ENCODE data around the gene SMIM15.

The SMIM15 gene

DNA sequence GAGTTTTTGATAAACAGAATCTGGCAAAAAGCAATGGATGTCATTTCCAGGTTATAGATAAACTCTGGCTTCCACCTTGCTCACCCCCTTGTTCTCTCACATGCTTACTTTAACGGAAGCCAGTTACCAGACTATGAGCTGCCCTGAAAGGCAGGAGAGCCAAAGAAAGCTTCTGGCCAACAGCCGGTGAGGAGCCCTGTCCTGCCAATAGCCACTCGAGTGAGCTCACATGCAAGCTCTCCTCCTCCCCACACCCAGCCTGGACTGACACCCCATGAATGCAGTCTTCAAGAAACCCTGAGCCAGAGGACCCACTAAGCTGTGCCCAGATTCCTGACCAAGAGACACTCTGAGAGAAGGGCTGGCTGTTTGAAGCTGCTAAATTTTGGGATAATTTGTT, 14.4 kb upstream of the SMIM15 start:
- TF ChIP-seq FOXP2 (optimal IDR thresholded peaks at IDR 0.05; ENCODE audit: borderline replicate concordance, extremely low read depth, extremely low read length, insufficient read depth): no peak
- TF ChIP-seq POLR2AphosphoS5 (IDR thresholded peaks at IDR 0.05; ENCODE audit: low read depth, low read length): no peak
- no peak for TF ChIP-seq SIN3A (IDR thresholded peaks at IDR 0.05; ENCODE audit: borderline replicate concordance, insufficient read depth, low read length)
- TF ChIP-seq, protein P1, sequence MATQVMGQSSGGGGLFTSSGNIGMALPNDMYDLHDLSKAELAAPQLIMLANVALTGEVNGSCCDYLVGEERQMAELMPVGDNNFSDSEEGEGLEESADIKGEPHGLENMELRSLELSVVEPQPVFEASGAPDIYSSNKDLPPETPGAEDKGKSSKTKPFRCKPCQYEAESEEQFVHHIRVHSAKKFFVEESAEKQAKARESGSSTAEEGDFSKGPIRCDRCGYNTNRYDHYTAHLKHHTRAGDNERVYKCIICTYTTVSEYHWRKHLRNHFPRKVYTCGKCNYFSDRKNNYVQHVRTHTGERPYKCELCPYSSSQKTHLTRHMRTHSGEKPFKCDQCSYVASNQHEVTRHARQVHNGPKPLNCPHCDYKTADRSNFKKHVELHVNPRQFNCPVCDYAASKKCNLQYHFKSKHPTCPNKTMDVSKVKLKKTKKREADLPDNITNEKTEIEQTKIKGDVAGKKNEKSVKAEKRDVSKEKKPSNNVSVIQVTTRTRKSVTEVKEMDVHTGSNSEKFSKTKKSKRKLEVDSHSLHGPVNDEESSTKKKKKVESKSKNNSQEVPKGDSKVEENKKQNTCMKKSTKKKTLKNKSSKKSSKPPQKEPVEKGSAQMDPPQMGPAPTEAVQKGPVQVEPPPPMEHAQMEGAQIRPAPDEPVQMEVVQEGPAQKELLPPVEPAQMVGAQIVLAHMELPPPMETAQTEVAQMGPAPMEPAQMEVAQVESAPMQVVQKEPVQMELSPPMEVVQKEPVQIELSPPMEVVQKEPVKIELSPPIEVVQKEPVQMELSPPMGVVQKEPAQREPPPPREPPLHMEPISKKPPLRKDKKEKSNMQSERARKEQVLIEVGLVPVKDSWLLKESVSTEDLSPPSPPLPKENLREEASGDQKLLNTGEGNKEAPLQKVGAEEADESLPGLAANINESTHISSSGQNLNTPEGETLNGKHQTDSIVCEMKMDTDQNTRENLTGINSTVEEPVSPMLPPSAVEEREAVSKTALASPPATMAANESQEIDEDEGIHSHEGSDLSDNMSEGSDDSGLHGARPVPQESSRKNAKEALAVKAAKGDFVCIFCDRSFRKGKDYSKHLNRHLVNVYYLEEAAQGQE (IDR thresholded peaks at IDR 0.05; ENCODE audit: insufficient read depth in 1 of 2, low read depth in 2 of 2, low read length in 2 of 2): no peak
- no peak for TF ChIP-seq TAF1 (IDR thresholded peaks at IDR 0.05; ENCODE audit: borderline replicate concordance, insufficient read depth, low read length)

DNA sequence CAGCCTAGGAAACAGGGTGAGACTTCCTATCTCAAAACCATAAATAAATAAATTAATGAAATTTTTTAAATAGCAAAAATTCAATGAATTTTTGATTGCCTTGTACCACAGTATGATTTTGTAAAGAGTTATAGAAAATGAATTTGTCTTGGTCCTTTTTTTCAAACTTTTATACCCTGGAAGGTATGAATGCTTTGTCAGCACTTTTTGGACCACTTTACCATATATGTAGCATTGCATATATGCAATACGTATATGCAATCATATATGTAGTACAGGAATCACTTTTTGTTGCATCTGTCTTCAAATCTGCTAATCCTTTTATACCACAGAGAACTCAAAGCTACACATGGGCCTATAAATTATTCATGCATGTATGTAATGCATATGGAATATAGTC, 9.2 kb upstream of the SMIM15 start:
- TF ChIP-seq SIN3A (IDR thresholded peaks at IDR 0.05; ENCODE audit: borderline replicate concordance, insufficient read depth, low read length) (no peak), FOXP2 (optimal IDR thresholded peaks at IDR 0.05; ENCODE audit: borderline replicate concordance, extremely low read depth, extremely low read length, insufficient read depth) (no peak), TAF1 (IDR thresholded peaks at IDR 0.05; ENCODE audit: borderline replicate concordance, insufficient read depth, low read length) (no peak), POLR2AphosphoS5 (IDR thresholded peaks at IDR 0.05; ENCODE audit: low read depth, low read length) (no peak)
- TF ChIP-seq, protein P1 (IDR thresholded peaks at IDR 0.05; ENCODE audit: insufficient read depth in 1 of 2, low read depth in 2 of 2, low read length in 2 of 2): no peak

DNA sequence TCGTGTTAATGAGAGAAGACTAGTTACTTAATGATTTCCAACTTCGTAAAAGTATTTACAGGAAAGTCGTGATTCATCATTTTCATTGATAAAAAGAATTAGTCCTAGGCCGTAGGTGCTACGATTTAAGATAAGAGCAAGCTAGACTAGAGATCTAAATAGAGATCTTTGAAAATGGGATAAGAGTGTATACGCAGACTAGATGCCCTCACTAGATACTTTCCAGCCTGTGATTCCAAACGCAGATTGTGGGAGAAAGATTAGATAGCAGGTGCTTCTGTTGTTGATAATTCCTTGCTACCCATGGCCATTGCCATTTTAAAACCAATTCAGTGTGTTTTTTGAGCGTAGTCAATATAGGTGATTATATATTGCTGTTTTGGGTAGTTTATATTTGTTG, 6.7 kb upstream of the SMIM15 start:
- TF ChIP-seq SIN3A (IDR thresholded peaks at IDR 0.05; ENCODE audit: borderline replicate concordance, insufficient read depth, low read length) (no peak), POLR2AphosphoS5 (IDR thresholded peaks at IDR 0.05; ENCODE audit: low read depth, low read length) (no peak), FOXP2 (optimal IDR thresholded peaks at IDR 0.05; ENCODE audit: borderline replicate concordance, extremely low read depth, extremely low read length, insufficient read depth) (no peak), TAF1 (IDR thresholded peaks at IDR 0.05; ENCODE audit: borderline replicate concordance, insufficient read depth, low read length) (no peak)
- TF ChIP-seq, protein P1 (IDR thresholded peaks at IDR 0.05; ENCODE audit: insufficient read depth in 1 of 2, low read depth in 2 of 2, low read length in 2 of 2): no peak

DNA sequence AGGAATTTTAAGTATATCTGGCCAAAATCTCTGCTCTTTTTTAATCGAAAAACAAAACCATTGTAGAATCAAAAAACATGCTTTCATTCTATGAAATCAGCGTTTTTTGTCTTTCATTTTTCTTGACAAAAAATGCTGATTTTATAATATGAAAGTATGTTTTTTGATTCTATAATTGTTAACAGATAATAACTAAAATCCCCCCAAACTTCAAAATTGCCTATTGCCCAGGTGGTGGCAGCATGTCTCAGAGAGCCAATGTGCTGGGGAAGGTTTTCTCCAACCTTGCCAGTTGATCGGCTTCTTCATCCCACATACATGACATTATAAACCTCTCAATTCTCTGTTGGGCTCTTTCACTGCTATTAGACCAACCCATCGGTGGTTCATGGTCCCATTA, 5.1 kb upstream of the SMIM15 start:
- TF ChIP-seq POLR2AphosphoS5 (IDR thresholded peaks at IDR 0.05; ENCODE audit: low read depth, low read length): no peak
- no peak for TF ChIP-seq FOXP2 (optimal IDR thresholded peaks at IDR 0.05; ENCODE audit: borderline replicate concordance, extremely low read depth, extremely low read length, insufficient read depth)
- TF ChIP-seq, protein P1 (IDR thresholded peaks at IDR 0.05; ENCODE audit: insufficient read depth in 1 of 2, low read depth in 2 of 2, low read length in 2 of 2): no peak

DNA sequence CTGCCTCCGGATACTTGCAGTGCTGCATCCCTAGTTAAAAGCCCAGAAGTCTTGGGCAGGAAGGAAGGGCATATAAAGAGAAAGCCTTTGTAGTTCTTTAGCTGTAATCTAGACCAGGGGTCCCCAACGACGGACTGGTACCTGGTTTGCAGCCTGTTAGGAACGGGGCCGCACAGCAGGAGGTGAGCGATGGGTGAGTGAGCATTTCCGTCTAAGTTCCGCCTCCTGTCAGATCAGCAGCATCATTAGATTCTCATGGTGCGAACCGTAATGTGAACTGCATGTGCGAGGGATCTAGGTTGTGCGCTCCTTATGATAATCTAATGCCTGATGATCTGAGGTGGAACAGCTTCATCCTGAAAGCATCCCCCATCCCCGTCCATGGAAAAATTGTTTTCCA, 1.6 kb upstream of the SMIM15 start:
- TF ChIP-seq, protein P1 (IDR thresholded peaks at IDR 0.05; ENCODE audit: insufficient read depth in 1 of 2, low read depth in 2 of 2, low read length in 2 of 2): no peak
- TF ChIP-seq TAF1 (IDR thresholded peaks at IDR 0.05; ENCODE audit: borderline replicate concordance, insufficient read depth, low read length) (no peak), POLR2AphosphoS5 (IDR thresholded peaks at IDR 0.05; ENCODE audit: low read depth, low read length) (no peak), SIN3A (IDR thresholded peaks at IDR 0.05; ENCODE audit: borderline replicate concordance, insufficient read depth, low read length) (no peak), FOXP2 (optimal IDR thresholded peaks at IDR 0.05; ENCODE audit: borderline replicate concordance, extremely low read depth, extremely low read length, insufficient read depth) (no peak)
